Activated T-cell treated with anti-CD3 and anti-CD28 coated beads, Interleukin-2, amount 50 U/mL, for 4 hours (primary cell): ENCODE results near the gene TMEM168. TPM values are rescaled to one million over a fixed set of nuclear protein-coding genes. Genes with fewer than 3 reads are reported as not detected.

Experiments
- ATAC-seq, 2 donors: fragments of 200-7000 bp; cut with Tn5 transposase; one replicate each; pipeline ENCODE4 v1.10.0; 2021
- DNase-seq: peaks from one replicate; pipeline ENCODE4 v3.0.0-alpha.2; 2020
- H3K27me3 Mint-ChIP-seq: one replicate; pipeline ENCODE4 v1.8.0; 2021; ENCODE audit warnings: low read depth, mixed read lengths
- H3K36me3 Mint-ChIP-seq: one replicate; pipeline ENCODE4 v1.8.0; 2022; ENCODE audit warnings: mixed read lengths; ENCODE audit not compliant: insufficient read depth
- H3K4me1 Mint-ChIP-seq: one replicate; pipeline ENCODE4 v1.8.0; 2021; ENCODE audit warnings: low read depth, mixed read lengths
- H3K4me3 Mint-ChIP-seq: one replicate; pipeline ENCODE4 v1.8.0; 2021; ENCODE audit warnings: mild to moderate bottlenecking, moderate library complexity, mixed read lengths
- H3K9me3 Mint-ChIP-seq: one replicate; pipeline ENCODE4 v1.8.0; 2021; ENCODE audit warnings: mixed read lengths
- total RNA-seq, 3 donors: library from RNA; stranded (reverse); gene quantifications; one replicate each; pipeline ENCODE4 v1.2.1, GENCODE V29; 2021

TMEM168 gene
- total RNA-seq, 3 donors from 2014 or later, result 15.1 to 16.7 (median 16.6) TPM

DNA sequence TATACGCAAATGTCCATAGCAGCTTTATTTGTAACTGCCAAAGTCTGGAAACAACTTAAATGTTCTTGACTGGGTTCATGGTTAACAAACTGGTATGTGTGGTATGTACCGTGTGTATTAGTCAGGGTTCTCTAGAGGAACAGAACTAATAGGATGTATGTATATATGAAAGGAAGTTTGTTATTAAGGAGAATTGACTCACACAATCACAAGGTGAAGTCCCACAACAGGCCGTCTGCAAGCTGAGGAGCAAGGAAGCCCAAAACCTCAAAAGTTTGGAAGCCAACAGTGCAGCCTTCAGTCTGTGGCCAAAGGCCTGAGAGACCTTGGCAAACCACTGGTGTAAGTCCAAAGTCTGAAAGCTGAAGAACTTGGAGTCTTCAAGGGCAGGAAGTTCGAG, 66.8 kb downstream of the TMEM168 start:
- no peak overlapping the region for H3K4me3 Mint-ChIP-seq
- no peak for DNase-seq
- ATAC-seq, result no peak
- peaks cover 8% of the 10 kb centered on the region for H3K9me3 Mint-ChIP-seq
- peaks cover 2% of the 10 kb centered on the region for H3K27me3 Mint-ChIP-seq
- no peaks in the 10 kb centered on the region for H3K36me3 Mint-ChIP-seq
- H3K4me1 Mint-ChIP-seq, result no peaks in the 10 kb centered on the region

- Mint-ChIP-seq H3K4me1 (no peaks in the 10 kb centered on the region), H3K9me3 (no peaks in the 10 kb centered on the region), H3K4me3 (no peak overlapping the region), H3K27me3 (peaks cover 2% of the 10 kb centered on the region), H3K36me3 (no peaks in the 10 kb centered on the region)
- no peak for DNase-seq
- no peak for ATAC-seq
Measured at GRCh38 chr7:112721366-112721765, 68.8 kb downstream of the TMEM168 start.

GRCh38 chr7:112715525-112715924, 74.7 kb downstream of the TMEM168 start:
- no peaks in the 10 kb centered on the region for H3K36me3 Mint-ChIP-seq
- DNase-seq (no peak), ATAC-seq (no peak)
- no peaks in the 10 kb centered on the region for H3K27me3 Mint-ChIP-seq
- H3K4me3 Mint-ChIP-seq, result no peak overlapping the region
- H3K9me3 Mint-ChIP-seq, result no peaks in the 10 kb centered on the region
- no peaks in the 10 kb centered on the region for H3K4me1 Mint-ChIP-seq

GRCh38 chr7:112714917-112715316, 75.3 kb downstream of the TMEM168 start:
- H3K4me1 Mint-ChIP-seq, result no peaks in the 10 kb centered on the region

More at GRCh38 chr7:112714917-112715316, 75.3 kb downstream of the TMEM168 start:
- DNase-seq (no peak), ATAC-seq (no peak)
- H3K27me3 Mint-ChIP-seq, result no peaks in the 10 kb centered on the region
- no peak overlapping the region for H3K4me3 Mint-ChIP-seq
- no peaks in the 10 kb centered on the region for H3K36me3 Mint-ChIP-seq
- no peaks in the 10 kb centered on the region for H3K9me3 Mint-ChIP-seq
